Tibial nerve (tissue), 4 donors: Measurements from ENCODE around the gene SLC48A1. TPM values are rescaled to one million over a fixed set of nuclear protein-coding genes. Genes with fewer than 3 reads are reported as not detected.

Experiments
- DNase-seq, 2 donors: peaks; one replicate each; pipeline ENCODE4 v3.0.0-alpha.2; 2019; ENCODE audit warnings: low spot score in 2 of 2
- H3K27ac ChIP-seq, 4 donors: fragments of 200-600 bp; sonication (generic) in 3 of 4; one replicate each; pipeline ENCODE4 v1.5.1; 2017 to 2019; ENCODE audit warnings: mild to moderate bottlenecking in 1 of 4
- H3K27me3 ChIP-seq, 2 donors: fragments of 200-600 bp; sonication (generic) in 1 of 2; one replicate each; pipeline versions ENCODE4 v1.5.1 to v1.6.0; 2017 to 2019
- H3K36me3 ChIP-seq, 3 donors: fragments of 200-600 bp; sonication (generic); one replicate each; pipeline ENCODE4 v1.5.1; 2018 to 2019
- H3K4me1 ChIP-seq, 4 donors: fragments of 200-600 bp; sonication (generic) in 3 of 4; one replicate each; pipeline ENCODE4 v1.5.1; 2017 to 2019
- H3K4me3 ChIP-seq, 4 donors: fragments of 200-600 bp; sonication (generic) in 3 of 4; one replicate each; pipeline ENCODE4 v1.5.1; 2017 to 2019; ENCODE audit warnings: mild to moderate bottlenecking in 1 of 4, moderate library complexity in 1 of 4
- H3K9me3 ChIP-seq, 4 donors: fragments of 200-600 bp; sonication (generic) in 3 of 4; one replicate each; pipeline ENCODE4 v1.5.1; 2017 to 2019
- CTCF ChIP-seq, 5 experiments: fragments of 200-600 bp in 3 of 5; fragments of 450-650 bp in 2 of 5; sonication (generic) in 3 of 5; IDR thresholded peaks; one replicate each; pipeline ENCODE4 v1.5.1; 2016 to 2019; ENCODE audit warnings: antibody characterized with exemption in 5 of 5, mild to moderate bottlenecking in 3 of 5, moderate library complexity in 2 of 5
- EP300 ChIP-seq, 2 donors: sonication (generic); formaldehyde crosslinking; IDR thresholded peaks; one replicate each; pipeline ENCODE4 v1.6.1; 2017; ENCODE audit warnings: antibody characterized with exemption in 2 of 2, mild to moderate bottlenecking in 1 of 2
- POLR2A ChIP-seq, 2 donors: fragments of 450-650 bp; IDR thresholded peaks; one replicate each; pipeline ENCODE4 v1.6.1; 2017; ENCODE audit warnings: antibody characterized with exemption in 2 of 2, mild to moderate bottlenecking in 2 of 2, moderate library complexity in 2 of 2
- WGBS, 2 donors: methylation state at CpG; one replicate each; pipeline ENCODE4 v1.1.5; 2018; 5-methylcytosine and 5-hydroxymethylcytosine counted together
- total RNA-seq, 4 donors: library from RNA; depleted of rRNA; stranded (reverse); fragments of >200 nt; gene quantifications; one replicate each; pipeline ENCODE4 v1.1.0, GENCODE V29; 2016

SLC48A1 gene
- total RNA-seq, 4 donors from 2014 or later: 24.6 to 37.9 (median 33.8) TPM

GRCh38 chr12:47772094-47772660 lies 861 bp upstream of the SLC48A1 start:
- H3K27me3 ChIP-seq: no peaks in the 10 kb centered on the region
- DNase-seq: no peak
- peak overlapping the region in 1 of 4 donors; percentile 90 for H3K27ac ChIP-seq
- no peaks in the 10 kb centered on the region for H3K36me3 ChIP-seq
- no peaks in the 10 kb centered on the region for H3K9me3 ChIP-seq
- peak overlapping the region in 2 of 4 donors; percentile 40 to 99 for H3K4me3 ChIP-seq
- H3K4me1 ChIP-seq: peaks cover 0 to 53% (median 34%) of the 10 kb centered on the region in 4 donors
- WGBS, 2 donors: 81 to 88% methylated on average over 13 of the region's 13 CpGs
- no peak for TF ChIP-seq POLR2A (IDR thresholded peaks at IDR 0.05)
- TF ChIP-seq EP300 (IDR thresholded peaks at IDR 0.05): no peak
- no peak for TF ChIP-seq CTCF (IDR thresholded peaks at IDR 0.05)

GRCh38 chr12:47772738-47773061 lies 338 bp upstream of the SLC48A1 start:
- WGBS, 2 donors: 15 to 16% methylated on average over 17 of the region's 17 CpGs
- DNase-seq: no peak
- Histone ChIP-seq H3K27ac (peak overlapping the region in 3 of 4 donors; percentile 53 to 90 (median 87)), H3K36me3 (no peaks in the 10 kb centered on the region), H3K9me3 (no peaks in the 10 kb centered on the region), H3K4me3 (peak overlapping the region; percentile 40 to 99 (median 84)), H3K27me3 (no peaks in the 10 kb centered on the region), H3K4me1 (peaks cover 0 to 58% (median 39%) of the 10 kb centered on the region in 4 donors)
- TF ChIP-seq EP300 (IDR thresholded peaks at IDR 0.05): no peak
- TF ChIP-seq POLR2A (IDR thresholded peaks at IDR 0.05): no peak
- no peak for TF ChIP-seq CTCF (IDR thresholded peaks at IDR 0.05)

GRCh38 chr12:47773858-47774580 lies 981 bp downstream of the SLC48A1 start:
- TF ChIP-seq CTCF (IDR thresholded peaks at IDR 0.05) (no peak), POLR2A (IDR thresholded peaks at IDR 0.05) (no peak), EP300 (IDR thresholded peaks at IDR 0.05) (no peak)
- 52 to 53% methylated on average over 14 of the region's 14 CpGs for WGBS, 2 donors
- Histone ChIP-seq H3K27ac (peak overlapping the region; percentile 61 to 90 (median 88)), H3K27me3 (no peaks in the 10 kb centered on the region), H3K36me3 (no peaks in the 10 kb centered on the region), H3K4me3 (peak overlapping the region; percentile 44 to 99 (median 84)), H3K9me3 (no peaks in the 10 kb centered on the region), H3K4me1 (peaks cover 0 to 71% (median 50%) of the 10 kb centered on the region in 4 donors)
- DNase-seq: no peak

GRCh38 chr12:47774663-47775062 lies 1.6 kb downstream of the SLC48A1 start:
- WGBS, 2 donors: 96 to 97% methylated on average over 7 of the region's 7 CpGs
- Histone ChIP-seq H3K27ac (peak overlapping the region in 3 of 4 donors; percentile 57 to 90 (median 89)), H3K4me3 (peak overlapping the region in 1 of 4 donors; percentile 77), H3K4me1 (peaks cover 0 to 77% (median 52%) of the 10 kb centered on the region in 4 donors), H3K36me3 (no peaks in the 10 kb centered on the region), H3K9me3 (no peaks in the 10 kb centered on the region), H3K27me3 (no peaks in the 10 kb centered on the region)
- DNase-seq: no peak
- TF ChIP-seq EP300 (IDR thresholded peaks at IDR 0.05) (no peak), CTCF (IDR thresholded peaks at IDR 0.05) (no peak), POLR2A (IDR thresholded peaks at IDR 0.05) (no peak)
